CD4-positive, alpha-beta T cell treated with Interleukin-1 beta for 1 hour (primary cell): ENCODE measurements around the gene ZKSCAN8.

Source experiments
- DNase-seq, 2 donors: peaks; one replicate each; pipeline ENCODE4 v3.0.0-alpha.2; 2020 to 2022

The ZKSCAN8 gene

DNA sequence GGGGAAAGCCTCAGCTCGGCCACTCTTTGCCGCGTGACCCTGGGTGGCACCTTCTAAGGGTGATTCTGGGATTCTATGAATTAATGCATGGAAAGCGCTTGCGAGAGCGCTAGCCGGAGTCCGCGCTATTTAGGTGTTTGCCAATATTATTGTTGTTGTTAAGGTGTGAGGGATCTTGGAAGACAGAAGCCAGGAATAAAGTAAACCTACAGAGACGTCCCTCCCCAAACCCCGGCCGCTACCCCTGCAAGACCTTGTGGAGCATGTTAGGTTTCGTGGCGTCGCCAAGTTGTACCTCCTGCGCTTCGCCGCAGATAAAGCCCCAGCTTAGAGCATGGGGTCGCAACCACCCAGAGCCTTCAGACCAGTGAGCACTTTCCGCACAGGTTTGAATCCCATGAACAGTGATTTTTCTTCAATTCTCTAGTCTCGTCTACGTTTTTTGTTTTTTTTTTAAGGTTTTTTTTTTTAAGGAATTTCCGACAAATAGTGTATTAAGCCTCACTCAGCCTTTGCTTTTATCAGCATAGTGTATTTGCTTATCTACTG lies 66.5 kb downstream of the ZKSCAN8 start:
- DNase-seq: no peak
